ENCODE data around the gene FCN1. TPM values are rescaled to one million over a fixed set of nuclear protein-coding genes. Genes with fewer than 3 reads are reported as not detected.

The FCN1 gene
- polyA plus RNA-seq, 3 donors, result 2,884 to 7,680 (median 6,268) TPM

DNA sequence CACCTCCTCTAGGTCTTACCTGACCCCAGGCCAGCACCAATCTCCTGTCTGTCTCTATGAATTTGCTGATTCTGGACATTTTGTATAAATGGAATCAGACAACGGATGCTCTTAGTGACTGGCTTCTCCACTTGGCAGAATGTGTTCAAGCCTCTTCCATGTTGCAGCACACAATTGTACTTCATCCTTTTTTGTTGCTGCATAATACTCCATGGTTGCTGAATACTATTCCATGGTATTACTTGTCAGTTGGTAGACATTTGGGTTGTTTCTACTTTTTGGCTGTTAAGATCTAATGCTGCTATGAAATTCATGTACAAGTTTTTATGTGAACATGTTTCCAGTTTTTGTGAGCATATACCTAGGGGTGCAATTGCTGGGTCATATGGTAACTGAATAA is 34.3 kb upstream of the FCN1 start:
- Histone ChIP-seq H4K20me1 (ENCODE audit: insufficient read depth, low read length) (no peaks in the 10 kb centered on the region), H3K36me3 (replicated peaks in 1 of 2; ENCODE audit: control insufficient read depth in 1 of 2, insufficient read depth in 2 of 2, low read length in 2 of 2) (no peaks in the 10 kb centered on the region), H3K27me3 (ENCODE audit: control insufficient read depth in 2 of 2, insufficient read depth in 2 of 2, low read length in 2 of 2) (peaks cover 0 to 16% of the 10 kb centered on the region in 2 donors), H3K4me2 (replicated peaks; ENCODE audit: extremely low read depth, low read length, poor library complexity, severe bottlenecking) (no peak overlapping the region), H3K79me2 (ENCODE audit: insufficient read depth, low read length) (no peaks in the 10 kb centered on the region), H3K4me3 (replicated peaks in 1 of 3; ENCODE audit: low read depth in 2 of 3, low read length in 3 of 3) (no peak overlapping the region), H3K9me3 (replicated peaks in 1 of 2; ENCODE audit: control insufficient read depth in 1 of 2, insufficient read depth in 1 of 2, low read length in 2 of 2) (peaks cover 3 to 4% of the 10 kb centered on the region in 2 donors), H3K4me1 (ENCODE audit: control insufficient read depth in 1 of 2, insufficient read depth in 2 of 2, low read length in 2 of 2) (no peaks in the 10 kb centered on the region), H3K27ac (ENCODE audit: low read depth in 1 of 2, low read length in 2 of 2) (no peak overlapping the region), H2AFZ (ENCODE audit: insufficient read depth, low read depth, low read length, poor library complexity, severe bottlenecking) (no peak overlapping the region), H3K9ac (ENCODE audit: insufficient read depth, low read length, poor library complexity, severe bottlenecking) (no peak overlapping the region)
- Mint-ChIP-seq H3K9me3 (peaks cover 0 to 10% (median 5%) of the 10 kb centered on the region in 7 donors), H3K27ac (no peak overlapping the region), H3K4me3 (no peak overlapping the region), H3K27me3 (ENCODE audit: low read depth in 3 of 3) (peaks cover 26 to 32% (median 26%) of the 10 kb centered on the region in 3 donors), H3K36me3 (peaks cover 0 to 6% of the 10 kb centered on the region in 2 donors), H3K4me1 (peaks cover 2% of the 10 kb centered on the region)
- TF ChIP-seq, protein P1, sequence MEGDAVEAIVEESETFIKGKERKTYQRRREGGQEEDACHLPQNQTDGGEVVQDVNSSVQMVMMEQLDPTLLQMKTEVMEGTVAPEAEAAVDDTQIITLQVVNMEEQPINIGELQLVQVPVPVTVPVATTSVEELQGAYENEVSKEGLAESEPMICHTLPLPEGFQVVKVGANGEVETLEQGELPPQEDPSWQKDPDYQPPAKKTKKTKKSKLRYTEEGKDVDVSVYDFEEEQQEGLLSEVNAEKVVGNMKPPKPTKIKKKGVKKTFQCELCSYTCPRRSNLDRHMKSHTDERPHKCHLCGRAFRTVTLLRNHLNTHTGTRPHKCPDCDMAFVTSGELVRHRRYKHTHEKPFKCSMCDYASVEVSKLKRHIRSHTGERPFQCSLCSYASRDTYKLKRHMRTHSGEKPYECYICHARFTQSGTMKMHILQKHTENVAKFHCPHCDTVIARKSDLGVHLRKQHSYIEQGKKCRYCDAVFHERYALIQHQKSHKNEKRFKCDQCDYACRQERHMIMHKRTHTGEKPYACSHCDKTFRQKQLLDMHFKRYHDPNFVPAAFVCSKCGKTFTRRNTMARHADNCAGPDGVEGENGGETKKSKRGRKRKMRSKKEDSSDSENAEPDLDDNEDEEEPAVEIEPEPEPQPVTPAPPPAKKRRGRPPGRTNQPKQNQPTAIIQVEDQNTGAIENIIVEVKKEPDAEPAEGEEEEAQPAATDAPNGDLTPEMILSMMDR (IDR thresholded peaks at IDR 0.05), result no peak
- intact Hi-C loops (cut with micrococcal nuclease), result no loop called here
- WGBS (ENCODE audit: insufficient coverage), result no CpG with 5 or more reads among the region's 1 CpG
- DNase-seq, result no peak

DNA sequence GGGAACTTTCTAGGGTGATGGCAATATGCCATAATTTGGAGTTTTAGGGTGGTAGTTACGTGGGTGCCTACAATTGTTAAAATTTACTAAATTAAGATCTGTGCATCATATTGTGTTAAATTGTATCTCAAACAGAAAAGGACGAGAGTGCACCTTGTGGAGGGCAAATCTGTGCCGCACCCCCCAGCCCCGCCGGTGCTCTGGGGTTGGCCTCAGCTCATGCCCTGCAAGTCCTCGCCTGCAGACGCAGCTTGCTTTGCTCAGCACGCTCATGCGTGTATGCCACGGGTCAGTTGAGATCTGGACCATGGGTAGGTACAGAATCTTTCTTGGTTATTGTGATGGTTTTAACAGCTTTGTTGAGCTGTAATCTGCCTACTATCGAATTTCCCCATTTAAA is 33.7 kb upstream of the FCN1 start:
- intact Hi-C loops (cut with micrococcal nuclease), result no loop called here
- no peak overlapping the region for H3K27ac Mint-ChIP-seq
- peaks cover 3 to 4% of the 10 kb centered on the region in 2 donors for H3K9me3 ChIP-seq (replicated peaks in 1 of 2; ENCODE audit: control insufficient read depth in 1 of 2, insufficient read depth in 1 of 2, low read length in 2 of 2)
- H3K4me1 ChIP-seq (ENCODE audit: control insufficient read depth in 1 of 2, insufficient read depth in 2 of 2, low read length in 2 of 2), result no peaks in the 10 kb centered on the region
- H3K9me3 Mint-ChIP-seq, result peaks cover 0 to 10% (median 5%) of the 10 kb centered on the region in 7 donors
- no peak overlapping the region for H3K9ac ChIP-seq (ENCODE audit: insufficient read depth, low read length, poor library complexity, severe bottlenecking)
- no peak overlapping the region for H3K4me2 ChIP-seq (replicated peaks; ENCODE audit: extremely low read depth, low read length, poor library complexity, severe bottlenecking)
- TF ChIP-seq, protein P1 (IDR thresholded peaks at IDR 0.05), result no peak
- H3K4me1 Mint-ChIP-seq, result peaks cover 2% of the 10 kb centered on the region
- H3K4me3 Mint-ChIP-seq, result no peak overlapping the region
- no peaks in the 10 kb centered on the region for H4K20me1 ChIP-seq (ENCODE audit: insufficient read depth, low read length)
- H3K4me3 ChIP-seq (replicated peaks in 1 of 3; ENCODE audit: low read depth in 2 of 3, low read length in 3 of 3), result no peak overlapping the region
- H3K79me2 ChIP-seq (ENCODE audit: insufficient read depth, low read length), result no peaks in the 10 kb centered on the region
- no peak overlapping the region for H2AFZ ChIP-seq (ENCODE audit: insufficient read depth, low read depth, low read length, poor library complexity, severe bottlenecking)
- H3K27ac ChIP-seq (ENCODE audit: low read depth in 1 of 2, low read length in 2 of 2), result no peak overlapping the region
- no peaks in the 10 kb centered on the region for H3K36me3 ChIP-seq (replicated peaks in 1 of 2; ENCODE audit: control insufficient read depth in 1 of 2, insufficient read depth in 2 of 2, low read length in 2 of 2)
- no peak for DNase-seq
- peaks cover 0 to 6% of the 10 kb centered on the region in 2 donors for H3K36me3 Mint-ChIP-seq
- peaks cover 0 to 16% of the 10 kb centered on the region in 2 donors for H3K27me3 ChIP-seq (ENCODE audit: control insufficient read depth in 2 of 2, insufficient read depth in 2 of 2, low read length in 2 of 2)
- 96% methylated on average over 5 of the region's 11 CpGs for WGBS (ENCODE audit: insufficient coverage)
- H3K27me3 Mint-ChIP-seq (ENCODE audit: low read depth in 3 of 3), result peaks cover 26 to 32% (median 26%) of the 10 kb centered on the region in 3 donors

Data from CD14-positive monocyte (primary cell).